Thyroid gland (tissue), 4 donors: Measurements from ENCODE around the gene PAM16. TPM values are rescaled to one million over a fixed set of nuclear protein-coding genes. Genes with fewer than 3 reads are reported as not detected.
A peak's percentile ranks its signal among the peaks of the same experiment; 100 is the strongest.

Experiments used
- DNase-seq, 2 donors: peaks; one replicate each; pipeline ENCODE4 v3.0.0-alpha.2; 2019
- H3K27ac ChIP-seq, 3 donors: fragments of 200-600 bp; sonication (generic); 1 replicate in 2 of 3; 2 replicates in 1 of 3; pipeline ENCODE4 v1.5.1; 2016 to 2019; ENCODE audit warnings: mild to moderate bottlenecking in 1 of 3, moderate library complexity in 1 of 3
- H3K27me3 ChIP-seq: fragments of 200-600 bp; sonication (generic); one replicate; pipeline ENCODE4 v1.5.1; 2019
- H3K36me3 ChIP-seq, 2 donors: fragments of 200-600 bp; sonication (generic); one replicate each; pipeline ENCODE4 v1.5.1; 2016 to 2019
- H3K4me1 ChIP-seq, 2 donors: fragments of 200-600 bp; sonication (generic); one replicate each; pipeline ENCODE4 v1.5.1; 2017 to 2019
- H3K4me3 ChIP-seq, 3 donors: fragments of 200-600 bp; sonication (generic); replicated peaks in 1 of 3; 1 replicate in 2 of 3; 2 replicates in 1 of 3; pipeline ENCODE4 v1.5.1; 2016; ENCODE audit warnings: mild to moderate bottlenecking in 1 of 3
- H3K9me3 ChIP-seq: fragments of 200-600 bp; sonication (generic); one replicate; pipeline ENCODE4 v1.5.1; 2017
- CTCF ChIP-seq, 6 experiments: fragments of 200-600 bp in 3 of 6; fragments of 450-650 bp in 3 of 6; sonication (generic) in 3 of 6; IDR thresholded peaks; one replicate each; pipeline ENCODE4 v1.5.1; 2016 to 2019; ENCODE audit warnings: antibody characterized with exemption in 6 of 6, mild to moderate bottlenecking in 2 of 6, inconsistent platforms in 1 of 6, moderate library complexity in 1 of 6
- POLR2A ChIP-seq, 2 donors: fragments of 450-650 bp; IDR thresholded peaks; one replicate each; pipeline ENCODE4 v1.6.1; 2017; ENCODE audit warnings: antibody characterized with exemption in 2 of 2, mild to moderate bottlenecking in 2 of 2, moderate library complexity in 1 of 2
- WGBS, 2 donors: methylation state at CpG; one replicate each; pipeline ENCODE4 v1.1.5; 2017; 5-methylcytosine and 5-hydroxymethylcytosine counted together
- intact Hi-C: fragments of 100-400 bp; cut with DNase I; formaldehyde crosslinking; loops from one replicate; pipeline ENCODE4 v1.15.1; 2023
- total RNA-seq, 4 donors: library from RNA; depleted of rRNA; stranded (reverse); fragments of >200 nt; gene quantifications; one replicate each; pipeline ENCODE4 v1.2.3, GENCODE V29; 2016

The PAM16 gene
- total RNA-seq, 4 donors from 2014 or later, result 5.6 to 60.2 (median 27.3) TPM

GRCh38 chr16:4317532-4318450 is 33.3 kb downstream of the PAM16 start:
- no peaks in the 10 kb centered on the region for H3K27me3 ChIP-seq
- H3K36me3 ChIP-seq, result no peaks in the 10 kb centered on the region
- TF ChIP-seq POLR2A (IDR thresholded peaks at IDR 0.05), result no peak
- H3K27ac ChIP-seq, result peak overlapping the region; percentile 86 to 94 (median 93)
- no peaks in the 10 kb centered on the region for H3K9me3 ChIP-seq
- WGBS, 2 donors, result 27 to 39% methylated on average over 10 of the region's 12 CpGs
- peak; percentile 60 to 65 for DNase-seq
- peaks cover 59 to 71% of the 10 kb centered on the region in 2 donors for H3K4me1 ChIP-seq
- intact Hi-C loops, result no loop called here
- peak overlapping the region in 1 of 3 donors; percentile 60 for H3K4me3 ChIP-seq

GRCh38 chr16:4316864-4317531 is 34.1 kb downstream of the PAM16 start:
- Histone ChIP-seq H3K27ac (peak overlapping the region; percentile 86 to 94 (median 93)), H3K4me3 (peak overlapping the region; percentile 17 to 62 (median 60)), H3K9me3 (no peaks in the 10 kb centered on the region), H3K4me1 (peaks cover 52 to 63% of the 10 kb centered on the region in 2 donors), H3K36me3 (no peaks in the 10 kb centered on the region), H3K27me3 (no peaks in the 10 kb centered on the region)
- peak; percentile 90 to 92 for DNase-seq
- intact Hi-C loops, result no loop called here
- TF ChIP-seq POLR2A (IDR thresholded peaks at IDR 0.05), result peak in 1 of 2 donors; percentile 25
- TF ChIP-seq CTCF (IDR thresholded peaks at IDR 0.05), result peak in 1 of 6 experiments; percentile 8
- 3 to 23% methylated on average over 4 to 7 of the region's 20 CpGs for WGBS, 2 donors

- Histone ChIP-seq H3K27ac (peak overlapping the region; percentile 86 to 94 (median 93)), H3K4me1 (peaks cover 52 to 57% of the 10 kb centered on the region in 2 donors)
- peak; percentile 34 to 39 for DNase-seq
Measured at GRCh38 chr16:4316108-4316863, 34.8 kb downstream of the PAM16 start.

GRCh38 chr16:4315186-4316107 is 35.7 kb downstream of the PAM16 start, which contains the start of gene GLIS2:
TSS of gene GLIS2 (plus strand) at chr16:4316067. CDS start at chr16:4332281, 16,214 bp downstream.
- H3K4me1 ChIP-seq, result peaks cover 44 to 49% of the 10 kb centered on the region in 2 donors
- H3K4me3 ChIP-seq, result peak within 1 kb of the TSS; percentile 58 to 62 (median 60)
- H3K9me3 ChIP-seq, result no peaks in the 10 kb centered on the region
- peak within 1 kb of the TSS; percentile 93 to 98 (median 95) for H3K27ac ChIP-seq
- peak; percentile 83 to 85 for DNase-seq
- 0% methylated on average over 9 to 16 of the region's 115 CpGs for WGBS, 2 donors
- no peaks in the 10 kb centered on the region for H3K27me3 ChIP-seq
- TF ChIP-seq POLR2A (IDR thresholded peaks at IDR 0.05) (peak in 1 of 2 donors; percentile 65), CTCF (IDR thresholded peaks at IDR 0.05) (no peak)
- intact Hi-C loops, result no loop called here
- no peaks in the 10 kb centered on the region for H3K36me3 ChIP-seq

More at GRCh38 chr16:4316108-4316863, 34.8 kb downstream of the PAM16 start:
- peak overlapping the region; percentile 17 to 62 (median 60) for H3K4me3 ChIP-seq
- intact Hi-C loops, result no loop called here
- WGBS, 2 donors, result 0 to 8% methylated on average over 7 to 8 of the region's 93 CpGs
- TF ChIP-seq POLR2A (IDR thresholded peaks at IDR 0.05), result no peak
- TF ChIP-seq CTCF (IDR thresholded peaks at IDR 0.05), result no peak
- H3K27me3 ChIP-seq, result no peaks in the 10 kb centered on the region
- H3K9me3 ChIP-seq, result no peaks in the 10 kb centered on the region
- H3K36me3 ChIP-seq, result no peaks in the 10 kb centered on the region
